ENCODE data around the gene CNTNAP5. TPM values are rescaled to one million over a fixed set of nuclear protein-coding genes. Genes with fewer than 3 reads are reported as not detected.

Gene CNTNAP5
- total and polyA plus RNA-seq, 7 experiments from 2014 or later, result not detected

DNA sequence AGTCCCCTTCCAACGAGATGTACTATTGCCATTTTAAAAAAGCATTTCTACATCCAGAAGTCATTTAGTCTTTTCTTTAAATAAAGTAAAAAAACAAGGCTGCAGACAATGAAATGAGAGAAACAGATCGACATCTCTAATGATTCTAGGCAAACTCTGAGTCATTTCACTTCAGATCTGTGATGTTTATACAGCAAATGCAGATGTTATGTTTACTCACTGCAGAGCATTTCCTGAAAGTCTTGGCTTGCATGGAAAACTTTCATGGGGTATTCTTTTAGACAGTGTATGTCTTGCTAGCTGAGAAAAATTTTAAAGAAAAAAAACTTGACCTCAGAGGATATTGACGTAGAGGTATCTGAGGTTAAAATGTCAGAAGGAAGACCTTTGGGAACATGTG is 797.4 kb downstream of the CNTNAP5 start:
- Mint-ChIP-seq H3K4me1 (no peaks in the 10 kb centered on the region), H3K4me3 (no peak overlapping the region), H3K9me3 (peaks cover 0 to 7% (median 2%) of the 10 kb centered on the region in 11 donors), H3K27me3 (peaks cover 0 to 3% (median 0%) of the 10 kb centered on the region in 5 donors), H3K27ac (no peak overlapping the region), H3K36me3 (no peaks in the 10 kb centered on the region)
- ChIA-PET CTCF (no interaction called here), POLR2A (no interaction called here)
- Histone ChIP-seq H3K27me3 (ENCODE audit: control insufficient read depth in 2 of 2, insufficient read depth in 2 of 2, low read length in 2 of 2) (no peaks in the 10 kb centered on the region), H3K4me3 (ENCODE audit: low read length) (no peak overlapping the region), H3K27ac (ENCODE audit: low read depth, low read length) (no peak overlapping the region), H3K4me1 (ENCODE audit: control insufficient read depth in 2 of 2, insufficient read depth in 2 of 2, low read length in 2 of 2) (no peaks in the 10 kb centered on the region), H3K9me3 (ENCODE audit: control insufficient read depth in 2 of 3, low read length in 3 of 3) (no peaks in the 10 kb centered on the region), H3K36me3 (ENCODE audit: control insufficient read depth in 2 of 3, insufficient read depth in 3 of 3, low read length in 3 of 3) (no peaks in the 10 kb centered on the region)
- DNase-seq (no peak), ATAC-seq (no peak)
- intact Hi-C loops (cut with micrococcal nuclease), result no loop called here

GRCh38 chr2:124824441-124824840 is 799.4 kb downstream of the CNTNAP5 start:
- H3K27ac Mint-ChIP-seq, result no peak overlapping the region
- H3K9me3 Mint-ChIP-seq, result peaks cover 0 to 8% (median 3%) of the 10 kb centered on the region in 11 donors
- no peak for ATAC-seq
- ChIA-PET POLR2A (no interaction called here), CTCF (no interaction called here)
- intact Hi-C loops (cut with micrococcal nuclease), result no loop called here
- Histone ChIP-seq H3K27me3 (ENCODE audit: control insufficient read depth in 2 of 2, insufficient read depth in 2 of 2, low read length in 2 of 2) (no peaks in the 10 kb centered on the region), H3K4me1 (ENCODE audit: control insufficient read depth in 2 of 2, insufficient read depth in 2 of 2, low read length in 2 of 2) (no peaks in the 10 kb centered on the region), H3K27ac (ENCODE audit: low read depth, low read length) (no peak overlapping the region), H3K4me3 (ENCODE audit: low read length) (no peak overlapping the region), H3K36me3 (ENCODE audit: control insufficient read depth in 2 of 3, insufficient read depth in 3 of 3, low read length in 3 of 3) (no peaks in the 10 kb centered on the region), H3K9me3 (ENCODE audit: control insufficient read depth in 2 of 3, low read length in 3 of 3) (no peaks in the 10 kb centered on the region)
- no peaks in the 10 kb centered on the region for H3K4me1 Mint-ChIP-seq
- H3K4me3 Mint-ChIP-seq, result no peak overlapping the region
- no peaks in the 10 kb centered on the region for H3K27me3 Mint-ChIP-seq
- DNase-seq, result no peak
- no peaks in the 10 kb centered on the region for H3K36me3 Mint-ChIP-seq

- Histone ChIP-seq H3K36me3 (ENCODE audit: control insufficient read depth in 2 of 3, insufficient read depth in 3 of 3, low read length in 3 of 3) (no peaks in the 10 kb centered on the region), H3K27ac (ENCODE audit: low read depth, low read length) (no peak overlapping the region), H3K4me3 (ENCODE audit: low read length) (no peak overlapping the region), H3K9me3 (ENCODE audit: control insufficient read depth in 2 of 3, low read length in 3 of 3) (no peaks in the 10 kb centered on the region), H3K4me1 (ENCODE audit: control insufficient read depth in 2 of 2, insufficient read depth in 2 of 2, low read length in 2 of 2) (no peaks in the 10 kb centered on the region), H3K27me3 (ENCODE audit: control insufficient read depth in 2 of 2, insufficient read depth in 2 of 2, low read length in 2 of 2) (no peaks in the 10 kb centered on the region)
- DNase-seq (no peak), ATAC-seq (no peak)
- Mint-ChIP-seq H3K4me3 (no peak overlapping the region), H3K4me1 (no peaks in the 10 kb centered on the region), H3K9me3 (peaks cover 0 to 24% (median 3%) of the 10 kb centered on the region in 11 donors), H3K27me3 (no peaks in the 10 kb centered on the region), H3K27ac (no peak overlapping the region), H3K36me3 (no peaks in the 10 kb centered on the region)
- POLR2A ChIA-PET, result no interaction called here
- CTCF ChIA-PET, result interaction anchor here (0.6 kb wide), 1 partner anchor 56 kb away, joined by 4 read pairs; no protein-coding TSS in a partner anchor
- intact Hi-C loops (cut with micrococcal nuclease), result no loop called here
These were observed 807.4 kb downstream of the CNTNAP5 start for GRCh38 chr2:124832521-124832920.

- H3K36me3 Mint-ChIP-seq, result no peaks in the 10 kb centered on the region
- H3K27ac ChIP-seq (ENCODE audit: low read depth, low read length), result no peak overlapping the region
- H3K4me3 Mint-ChIP-seq, result no peak overlapping the region
- no peak for ATAC-seq
- H3K36me3 ChIP-seq (ENCODE audit: control insufficient read depth in 2 of 3, insufficient read depth in 3 of 3, low read length in 3 of 3), result no peaks in the 10 kb centered on the region
- no peaks in the 10 kb centered on the region for H3K9me3 ChIP-seq (ENCODE audit: control insufficient read depth in 2 of 3, low read length in 3 of 3)
- H3K27me3 ChIP-seq (ENCODE audit: control insufficient read depth in 2 of 2, insufficient read depth in 2 of 2, low read length in 2 of 2), result no peaks in the 10 kb centered on the region
- CTCF ChIA-PET, result no interaction called here
- no peaks in the 10 kb centered on the region for H3K4me1 ChIP-seq (ENCODE audit: control insufficient read depth in 2 of 2, insufficient read depth in 2 of 2, low read length in 2 of 2)
- DNase-seq, result no peak
- intact Hi-C loops (cut with micrococcal nuclease), result no loop called here
- POLR2A ChIA-PET, result no interaction called here
- H3K27ac Mint-ChIP-seq, result no peak overlapping the region
- no peaks in the 10 kb centered on the region for H3K27me3 Mint-ChIP-seq
- no peak overlapping the region for H3K4me3 ChIP-seq (ENCODE audit: low read length)
- peaks cover 1 to 20% (median 4%) of the 10 kb centered on the region in 11 donors for H3K9me3 Mint-ChIP-seq
- no peaks in the 10 kb centered on the region for H3K4me1 Mint-ChIP-seq
These were observed 809.2 kb downstream of the CNTNAP5 start for GRCh38 chr2:124834331-124834730.

GRCh38 chr2:124835331-124835730 is 810.2 kb downstream of the CNTNAP5 start:
- Histone ChIP-seq H3K4me3 (ENCODE audit: low read length) (no peak overlapping the region), H3K27me3 (ENCODE audit: control insufficient read depth in 2 of 2, insufficient read depth in 2 of 2, low read length in 2 of 2) (no peaks in the 10 kb centered on the region), H3K4me1 (ENCODE audit: control insufficient read depth in 2 of 2, insufficient read depth in 2 of 2, low read length in 2 of 2) (no peaks in the 10 kb centered on the region), H3K9me3 (ENCODE audit: control insufficient read depth in 2 of 3, low read length in 3 of 3) (no peaks in the 10 kb centered on the region), H3K36me3 (ENCODE audit: control insufficient read depth in 2 of 3, insufficient read depth in 3 of 3, low read length in 3 of 3) (no peaks in the 10 kb centered on the region), H3K27ac (ENCODE audit: low read depth, low read length) (no peak overlapping the region)
- no peak for DNase-seq
- H3K4me1 Mint-ChIP-seq, result no peaks in the 10 kb centered on the region
- H3K9me3 Mint-ChIP-seq, result peaks cover 2 to 19% (median 7%) of the 10 kb centered on the region in 11 donors
- no peak overlapping the region for H3K27ac Mint-ChIP-seq
- no peaks in the 10 kb centered on the region for H3K36me3 Mint-ChIP-seq
- CTCF ChIA-PET, result no interaction called here
- intact Hi-C loops (cut with micrococcal nuclease), result no loop called here
- H3K4me3 Mint-ChIP-seq, result no peak overlapping the region
- H3K27me3 Mint-ChIP-seq, result no peaks in the 10 kb centered on the region
- POLR2A ChIA-PET, result no interaction called here
- no peak for ATAC-seq

- H3K27me3 Mint-ChIP-seq, result no peaks in the 10 kb centered on the region
- Histone ChIP-seq H3K36me3 (ENCODE audit: control insufficient read depth in 2 of 3, insufficient read depth in 3 of 3, low read length in 3 of 3) (no peaks in the 10 kb centered on the region), H3K27me3 (ENCODE audit: control insufficient read depth in 2 of 2, insufficient read depth in 2 of 2, low read length in 2 of 2) (no peaks in the 10 kb centered on the region), H3K9me3 (ENCODE audit: control insufficient read depth in 2 of 3, low read length in 3 of 3) (no peaks in the 10 kb centered on the region), H3K4me1 (ENCODE audit: control insufficient read depth in 2 of 2, insufficient read depth in 2 of 2, low read length in 2 of 2) (no peaks in the 10 kb centered on the region), H3K4me3 (ENCODE audit: low read length) (no peak overlapping the region), H3K27ac (ENCODE audit: low read depth, low read length) (no peak overlapping the region)
- H3K4me1 Mint-ChIP-seq, result no peaks in the 10 kb centered on the region
- ATAC-seq, result no peak
- peaks cover 0 to 18% (median 7%) of the 10 kb centered on the region in 11 donors for H3K9me3 Mint-ChIP-seq
- H3K27ac Mint-ChIP-seq, result no peak overlapping the region
- H3K36me3 Mint-ChIP-seq, result no peaks in the 10 kb centered on the region
- intact Hi-C loops (cut with micrococcal nuclease), result no loop called here
- CTCF ChIA-PET, result no interaction called here
- POLR2A ChIA-PET, result no interaction called here
- DNase-seq, result no peak
- no peak overlapping the region for H3K4me3 Mint-ChIP-seq
These were observed 811.3 kb downstream of the CNTNAP5 start for GRCh38 chr2:124836416-124836815.

DNA sequence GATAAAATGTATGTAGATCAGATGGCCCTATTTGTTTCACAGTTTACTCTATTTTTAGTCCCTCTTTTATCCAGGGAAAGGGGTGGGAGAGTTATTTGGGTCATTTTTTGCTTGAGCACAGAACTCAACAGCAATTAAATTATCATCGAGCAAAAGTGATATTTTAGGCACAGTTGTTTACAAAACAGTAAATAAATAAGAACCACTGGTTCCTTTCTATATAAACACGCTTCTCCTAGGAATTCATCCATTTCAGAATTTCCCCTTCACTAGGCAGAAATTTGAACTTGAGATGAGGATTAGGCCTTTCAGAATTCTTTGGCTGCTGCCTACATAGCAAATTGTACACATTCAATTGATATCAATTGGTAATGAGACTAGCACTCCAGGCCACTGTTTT is 812.4 kb downstream of the CNTNAP5 start:
- H3K4me1 ChIP-seq (ENCODE audit: control insufficient read depth in 2 of 2, insufficient read depth in 2 of 2, low read length in 2 of 2), result no peaks in the 10 kb centered on the region
- Mint-ChIP-seq H3K27ac (no peak overlapping the region), H3K9me3 (peaks cover 0 to 20% (median 7%) of the 10 kb centered on the region in 11 donors), H3K4me1 (no peaks in the 10 kb centered on the region), H3K4me3 (no peak overlapping the region), H3K36me3 (no peaks in the 10 kb centered on the region), H3K27me3 (no peaks in the 10 kb centered on the region)
- H3K27ac ChIP-seq (ENCODE audit: low read depth, low read length), result no peak overlapping the region
- H3K36me3 ChIP-seq (ENCODE audit: control insufficient read depth in 2 of 3, insufficient read depth in 3 of 3, low read length in 3 of 3), result no peaks in the 10 kb centered on the region
- DNase-seq (no peak), ATAC-seq (no peak)
- intact Hi-C loops (cut with micrococcal nuclease), result no loop called here
- no peak overlapping the region for H3K4me3 ChIP-seq (ENCODE audit: low read length)
- no peaks in the 10 kb centered on the region for H3K27me3 ChIP-seq (ENCODE audit: control insufficient read depth in 2 of 2, insufficient read depth in 2 of 2, low read length in 2 of 2)
- CTCF ChIA-PET, result no interaction called here
- no peaks in the 10 kb centered on the region for H3K9me3 ChIP-seq (ENCODE audit: control insufficient read depth in 2 of 3, low read length in 3 of 3)
- POLR2A ChIA-PET, result no interaction called here
